GM23338 (cell line): ENCODE measurements around the gene RHOB.

Source experiments
- CREB1 ChIP-seq: fragments of 250-450 bp; sonication (Bioruptor Pico); IDR thresholded peaks from 2 replicates; pipeline ENCODE4 v1.5.0; 2020; ENCODE audit warnings: low read depth, mild to moderate bottlenecking, moderate library complexity
- CTCF ChIP-seq, 2 experiments: fragments of 200-600 bp in 1 of 2; sonication (generic) in 1 of 2; conservative IDR thresholded peaks; 2 replicates each; pipeline versions ENCODE4 v1.5.1 to v1.6.1; 2016 to 2017; ENCODE audit warnings: antibody characterized with exemption in 2 of 2, low read depth in 2 of 2, mild to moderate bottlenecking in 2 of 2, moderate library complexity in 1 of 2
- EZH2 ChIP-seq: fragments of 200-600 bp; sonication (generic); IDR thresholded peaks from one replicate; pipeline ENCODE4 v1.8.0; 2017; ENCODE audit warnings: antibody characterized with exemption, mild to moderate bottlenecking, low read depth; ENCODE audit not compliant: unreplicated experiment
- EZH2phosphoT487 ChIP-seq: fragments of 200-600 bp; sonication (generic); IDR thresholded peaks from one replicate; pipeline ENCODE4 v1.8.1; 2018; ENCODE audit warnings: antibody characterized with exemption; ENCODE audit not compliant: unreplicated experiment
- JUNB ChIP-seq: IDR thresholded peaks from one replicate; pipeline ENCODE4 v1.6.1; 2016; ENCODE audit warnings: antibody characterized with exemption; ENCODE audit not compliant: unreplicated experiment
- NANOG ChIP-seq: IDR thresholded peaks from 2 replicates; pipeline ENCODE4 v1.6.1; 2016; ENCODE audit warnings: antibody characterized with exemption, borderline replicate concordance
- POLR2AphosphoS5 ChIP-seq: IDR thresholded peaks from 2 replicates; pipeline ENCODE4 v1.6.1; 2016; ENCODE audit warnings: antibody characterized with exemption, low read depth
- REST ChIP-seq: IDR thresholded peaks from one replicate; pipeline ENCODE4 v1.6.1; 2018; ENCODE audit warnings: antibody characterized with exemption; ENCODE audit not compliant: unreplicated experiment

GRCh38 chr2:20414806-20415205 is 32.1 kb upstream of the RHOB start:
- no peak for TF ChIP-seq CTCF (conservative IDR thresholded peaks at IDR 0.05; ENCODE audit: low read depth in 2 of 2)
- TF ChIP-seq POLR2AphosphoS5, result no peak
- TF ChIP-seq NANOG, result no peak
- no peak for TF ChIP-seq EZH2
- TF ChIP-seq JUNB, result no peak
- TF ChIP-seq REST, result no peak
- 0 out of 2 replicates have a peak, but pooled peaks have one; percentile 10 for TF ChIP-seq CREB1 (CRISPR knock-in tag)
- TF ChIP-seq EZH2phosphoT487, result no peak
